ENCODE measurements around the gene DEDD2. TPM values are rescaled to one million over a fixed set of nuclear protein-coding genes. Genes with fewer than 3 reads are reported as not detected.

The DEDD2 gene
- total and polyA plus RNA-seq, 10 of the 15 experiments (the other 5 are each of a cell fraction or from before 2014, with no cell fraction given) = 2.5 to 24.7 (median 17.6) TPM

- peak within 1 kb of the TSS; percentile 96 for H3K9ac ChIP-seq (ENCODE audit: control insufficient read depth, insufficient read depth, low read length)
- H4K20me1 ChIP-seq (ENCODE audit: control insufficient read depth, insufficient read depth) = no peaks in the 10 kb centered on the region
- DNase-seq (ENCODE audit: low read depth, low spot score) (peak; percentile 98), ATAC-seq (peak; percentile 85), FAIRE-seq (peak; percentile 96)
- in situ Hi-C loops (cut with MboI) (no loop called here), intact Hi-C loops (cut with micrococcal nuclease; ENCODE audit: unreplicated experiment) (loop anchor here (1.0 to 5.0 kb wide), 3 partner anchors 22 to 110 kb away; partner anchors contain the start of genes POU2F2 and ZNF526)
- WGBS (ENCODE audit: insufficient coverage, insufficient replicate concordance, low lambda C conversion rate, missing lambda C conversion rate) = under 1% methylated on average over 73 of the region's 76 CpGs
- RAD21 ChIA-PET (ENCODE audit: unreplicated experiment) = interaction anchor here (0.5 to 6.0 kb wide), 25 partner anchors 9 to 308 kb away, joined by 3 to 82 read pairs (median 5); partner anchors contain the start of genes CIC, DEDD2, POU2F2 and RABAC1
- peaks cover 38% of the 10 kb centered on the region for H3K79me2 ChIP-seq (ENCODE audit: control insufficient read depth, insufficient read depth, low read length)
- peaks cover 0 to 4% of the 10 kb centered on the region in 2 experiments; a peak in 1 of 4 replicates for H3K36me3 ChIP-seq (ENCODE audit: control insufficient read depth in 2 of 2, insufficient read depth in 2 of 2, low read length in 1 of 2)
- POLR2A ChIA-PET = interaction anchor here (0.5 to 6.7 kb wide), 26 partner anchors 9 to 1464 kb away, joined by 3 to 51 read pairs (median 6); partner anchors contain the start of genes CIC, DEDD2, ERF and POU2F2
- H2AFZ ChIP-seq (ENCODE audit: control insufficient read depth, low read depth, low read length) = peak within 1 kb of the TSS; percentile 78
- H3K27ac ChIP-seq (ENCODE audit: control insufficient read depth, insufficient read depth) = peak within 1 kb of the TSS; percentile 85
- H3K27me3 ChIP-seq (replicated peaks in 1 of 2; ENCODE audit: control insufficient read depth in 2 of 2, insufficient read depth in 2 of 2, low read length in 1 of 2) = no peaks in the 10 kb centered on the region
- CTCF ChIA-PET = interaction anchor here (0.6 to 6.7 kb wide), 16 partner anchors 9 to 161 kb away, joined by 3 to 111 read pairs (median 5); partner anchors contain the start of gene ZNF526
- no TSS peak for BruUV-seq (replicated peaks)
- peak within 1 kb of the TSS; percentile 90 for H3K4me3 ChIP-seq
- peaks cover 17% of the 10 kb centered on the region for H3K4me1 ChIP-seq (ENCODE audit: control insufficient read depth, insufficient read depth, low read length)
- H3K4me2 ChIP-seq (ENCODE audit: control insufficient read depth, insufficient read depth) = peak within 1 kb of the TSS; percentile 98
- H3K9me3 ChIP-seq (replicated peaks; ENCODE audit: control insufficient read depth, insufficient read depth, low read length) = no peaks in the 10 kb centered on the region
- SMC1A ChIA-PET (ENCODE audit: uncharacterized antibody, unreplicated experiment) = interaction anchor here (0.6 to 6.3 kb wide), 16 partner anchors 8 to 134 kb away, joined by 3 to 70 read pairs (median 4); partner anchors contain the start of genes PRR19 and ZNF526
- TF ChIP-seq JUNB (IDR thresholded peaks at IDR 0.05) = no peak
- peak; percentile 82; the same call in 1 of the 2 replicates for TF ChIP-seq ZNF207 (IDR thresholded peaks at IDR 0.05; ENCODE audit: borderline replicate concordance)
- TF ChIP-seq CBX3 (IDR thresholded peaks at IDR 0.05; ENCODE audit: borderline replicate concordance, low read depth) = no peak
- TF ChIP-seq SREBF1 (IDR thresholded peaks at IDR 0.05; ENCODE audit: low read length) = peak; percentile 82
- no peak; the same call in 1 of the 2 replicates for TF ChIP-seq GATAD2B (conservative IDR thresholded peaks at IDR 0.05; ENCODE audit: low read depth)
- no peak; the same call in 1 of the 2 replicates for TF ChIP-seq SMARCA5 (IDR thresholded peaks at IDR 0.05)
- peak; percentile 89 for TF ChIP-seq HCFC1 (IDR thresholded peaks at IDR 0.05; ENCODE audit: low read length)
- peak; percentile 60; the same call in 1 of the 2 replicates for TF ChIP-seq ELK1 (IDR thresholded peaks at IDR 0.05; ENCODE audit: low read depth, low read length)
- TF ChIP-seq ZSCAN29 (IDR thresholded peaks at IDR 0.05) = no peak
- peak; percentile 89 for TF ChIP-seq YY1 (IDR thresholded peaks at IDR 0.05; ENCODE audit: low read depth, low read length)
- TF ChIP-seq MYC (IDR thresholded peaks at IDR 0.05; ENCODE audit: insufficient read depth, insufficient read length, insufficient replicate concordance, low read length, severe bottlenecking) = no peak
- TF ChIP-seq MEF2A (IDR thresholded peaks at IDR 0.05; ENCODE audit: insufficient read depth, low read depth, low read length) = 0 out of 2 replicates have a peak, but pooled peaks have one; percentile 2
- TF ChIP-seq MLLT1 (IDR thresholded peaks at IDR 0.05) = peak; percentile 55
- TF ChIP-seq ZZZ3 (IDR thresholded peaks at IDR 0.05; ENCODE audit: control insufficient read depth, insufficient read length, low read depth) = no peak
- no peak for TF ChIP-seq ZNF274 (IDR thresholded peaks at IDR 0.05; ENCODE audit: insufficient read depth, insufficient read length)
- TF ChIP-seq CHD1 (IDR thresholded peaks at IDR 0.05; ENCODE audit: low read depth, low read length) = no peak
- TF ChIP-seq TAF1 (IDR thresholded peaks at IDR 0.05; ENCODE audit: borderline replicate concordance, low read depth, low read length) = peak; percentile 61; the same call in 1 of the 2 replicates
- TF ChIP-seq RBBP5 (conservative IDR thresholded peaks at IDR 0.05) = no peak
- no peak; the same call in 1 of the 2 replicates for TF ChIP-seq USF2 (IDR thresholded peaks at IDR 0.05; ENCODE audit: borderline replicate concordance, low read depth, low read length)
- peak; percentile 58; the same call in 1 of the 2 replicates for TF ChIP-seq RAD51 (IDR thresholded peaks at IDR 0.05)
- no peak for TF ChIP-seq BMI1 (IDR thresholded peaks at IDR 0.05; ENCODE audit: borderline replicate concordance)
Observed at GRCh38 chr19:42242512-42243409, 25.3 kb upstream of the DEDD2 start, which contains the start of gene GSK3A. Gene GSK3A, minus strand, starts transcription at chr19:42242602. Its CDS starts 137 bp downstream, at chr19:42242465.

All from GM12878 (cell line).